K562 (cell line): ENCODE measurements around the gene ATXN7.

Experiments
- CBX1 ChIP-seq: sonication (generic); IDR thresholded peaks from 2 replicates; pipeline ENCODE4 v1.6.1; 2016; ENCODE audit warnings: antibody characterized with exemption, low read depth, mild to moderate bottlenecking
- CTCF ChIP-seq, 3 experiments: IDR thresholded peaks in 2 of 3; conservative IDR thresholded peaks in 1 of 3; 2 replicates each; pipeline ENCODE4 v1.5.1; 2011 to 2012; ENCODE audit warnings: low read length in 3 of 3, mild to moderate bottlenecking in 3 of 3, control low read depth in 2 of 3, improper control_type of control experiment in 1 of 3, inconsistent platforms in 1 of 3, low read depth in 1 of 3, mixed read lengths in 1 of 3, moderate library complexity in 1 of 3; ENCODE audit not compliant: insufficient read depth in 2 of 3
- FOXK2 ChIP-seq, 2 experiments: fragments of 450-650 bp; IDR thresholded peaks in 1 of 2; conservative IDR thresholded peaks in 1 of 2; 2 replicates each; pipeline ENCODE4 v1.6.1; 2016; ENCODE audit warnings: low read depth in 2 of 2, mild to moderate bottlenecking in 1 of 2
- IRF9 ChIP-seq: fragments of 450-650 bp; IDR thresholded peaks from 2 replicates; pipeline ENCODE4 v1.6.1; 2016; ENCODE audit warnings: missing biosample characterization, missing genetic modification characterization
- MBD2 ChIP-seq: sonication (generic); IDR thresholded peaks from 2 replicates; pipeline ENCODE4 v1.6.1; 2016; ENCODE audit warnings: low read depth, borderline replicate concordance
- NFIX ChIP-seq: fragments of 250-450 bp; sonication (Bioruptor Pico); IDR thresholded peaks from 2 replicates; pipeline ENCODE4 v1.4.0; 2020; ENCODE audit warnings: low read depth, mild to moderate bottlenecking, moderate library complexity
- POLR2A ChIP-seq: fragments of 450-650 bp; conservative IDR thresholded peaks from 2 replicates; pipeline ENCODE4 v1.6.1; 2016
- POLR2AphosphoS5 ChIP-seq: IDR thresholded peaks from 2 replicates; pipeline ENCODE4 v1.6.1; 2011; ENCODE audit warnings: mild to moderate bottlenecking, low read depth, low read length, moderate library complexity; ENCODE audit not compliant: control insufficient read depth, insufficient read depth
- SMC3 ChIP-seq: conservative IDR thresholded peaks from 2 replicates; pipeline ENCODE4 v1.6.1; 2011; ENCODE audit warnings: low read depth, low read length, improper control_type of control experiment; ENCODE audit not compliant: insufficient read depth
- SRF ChIP-seq, 2 experiments: fragments of 250-450, 450-650 bp in 1 of 2; sonication (Bioruptor Pico) in 1 of 2; sonication (generic) in 1 of 2; formaldehyde crosslinking; IDR thresholded peaks; 2 replicates each; pipeline versions ENCODE4 v1.5.0 to v1.5.1; 2020 to 2022; ENCODE audit warnings: mild to moderate bottlenecking in 1 of 2, missing genetic modification reagents in 1 of 2
- TF ChIP-seq, protein P1 (sequence below): fragments of 250-450 bp; sonication (Bioruptor Pico); IDR thresholded peaks from 2 replicates; pipeline ENCODE4 v1.4.0; 2020

- TF ChIP-seq POLR2A (no peak), NFIX (CRISPR knock-in tag) (no peak), CTCF (IDR thresholded peaks at IDR 0.05 in 2 of 3, conservative IDR thresholded peaks at IDR 0.05 in 1 of 3; ENCODE audit: insufficient read depth in 2 of 3, low read depth in 1 of 3, low read length in 3 of 3) (no peak), CBX1 (no peak), POLR2AphosphoS5 (no peak), IRF9 (tag) (no peak), SRF (CRISPR knock-in tag; IDR thresholded peaks at IDR 0.05) (no peak), MBD2 (no peak), FOXK2 (conservative IDR thresholded peaks at IDR 0.05 in 1 of 2, IDR thresholded peaks at IDR 0.05 in 1 of 2; ENCODE audit: low read depth in 2 of 2) (no peak), SMC3 (no peak)
- TF ChIP-seq, protein P1, sequence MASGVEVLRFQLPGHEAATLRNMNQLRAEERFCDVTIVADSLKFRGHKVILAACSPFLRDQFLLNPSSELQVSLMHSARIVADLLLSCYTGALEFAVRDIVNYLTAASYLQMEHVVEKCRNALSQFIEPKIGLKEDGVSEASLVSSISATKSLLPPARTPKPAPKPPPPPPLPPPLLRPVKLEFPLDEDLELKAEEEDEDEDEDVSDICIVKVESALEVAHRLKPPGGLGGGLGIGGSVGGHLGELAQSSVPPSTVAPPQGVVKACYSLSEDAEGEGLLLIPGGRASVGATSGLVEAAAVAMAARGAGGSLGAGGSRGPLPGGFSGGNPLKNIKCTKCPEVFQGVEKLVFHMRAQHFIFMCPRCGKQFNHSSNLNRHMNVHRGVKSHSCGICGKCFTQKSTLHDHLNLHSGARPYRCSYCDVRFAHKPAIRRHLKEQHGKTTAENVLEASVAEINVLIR (CRISPR knock-in tag) = no peak
Measured at GRCh38 chr3:63951492-63952247, 88.0 kb downstream of the ATXN7 start.
